Peyer's patch (tissue), 4 donors: ENCODE data around the gene GARIN5B.

Experiments
- CTCF ChIP-seq, 6 experiments: fragments of 450-650 bp in 4 of 6; fragments of 200-600 bp in 2 of 6; sonication (generic) in 1 of 6; IDR thresholded peaks; one replicate each; pipeline ENCODE4 v1.5.1; 2017 to 2019; ENCODE audit warnings: antibody characterized with exemption in 6 of 6, mild to moderate bottlenecking in 3 of 6, moderate library complexity in 1 of 6
- POLR2A ChIP-seq, 2 donors: fragments of 450-650 bp; IDR thresholded peaks; one replicate each; pipeline ENCODE4 v1.5.1; 2017; ENCODE audit warnings: antibody characterized with exemption in 2 of 2, mild to moderate bottlenecking in 2 of 2, moderate library complexity in 2 of 2

- TF ChIP-seq CTCF (IDR thresholded peaks at IDR 0.05) (peak in 3 of 6 experiments; percentile 44 to 67 (median 51)), POLR2A (IDR thresholded peaks at IDR 0.05) (no peak)
These were observed 20.4 kb upstream of the GARIN5B start for GRCh38 chr19:55383279-55384130.
